Inflammatory macrophage treated with lipopolysaccharide for 4 hours (primary cell): ENCODE measurements around the gene PRSS48.
"Not testable (repeated sequence)": the region's sequence is repeated elsewhere in the genome, so short reads cannot be mapped to it uniquely, and the experiment has no call there.

ENCODE experiments used
- DNase-seq: peaks from one replicate; pipeline ENCODE4 v3.0.0-alpha.2; 2020

Gene PRSS48

DNA sequence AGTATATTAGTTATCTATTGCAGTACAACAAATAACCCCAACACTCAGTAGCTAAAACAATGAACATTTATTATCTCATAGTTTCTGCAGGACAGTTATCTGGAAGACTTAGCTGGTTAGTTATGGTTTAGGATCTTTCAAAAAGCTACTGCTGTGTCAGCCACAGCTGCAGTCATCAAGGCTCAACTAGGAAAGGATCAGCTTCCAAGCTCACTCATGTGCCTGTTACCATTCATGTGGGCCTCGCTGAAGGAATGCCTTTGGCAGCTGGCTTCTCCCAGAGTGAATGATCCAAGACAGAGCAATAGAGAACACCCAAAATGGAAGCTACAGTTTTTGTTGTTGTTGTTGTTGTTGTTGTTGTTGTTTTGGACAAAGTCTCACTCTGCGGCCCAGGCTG is 13.5 kb upstream of the PRSS48 start:
- no peak for DNase-seq

DNA sequence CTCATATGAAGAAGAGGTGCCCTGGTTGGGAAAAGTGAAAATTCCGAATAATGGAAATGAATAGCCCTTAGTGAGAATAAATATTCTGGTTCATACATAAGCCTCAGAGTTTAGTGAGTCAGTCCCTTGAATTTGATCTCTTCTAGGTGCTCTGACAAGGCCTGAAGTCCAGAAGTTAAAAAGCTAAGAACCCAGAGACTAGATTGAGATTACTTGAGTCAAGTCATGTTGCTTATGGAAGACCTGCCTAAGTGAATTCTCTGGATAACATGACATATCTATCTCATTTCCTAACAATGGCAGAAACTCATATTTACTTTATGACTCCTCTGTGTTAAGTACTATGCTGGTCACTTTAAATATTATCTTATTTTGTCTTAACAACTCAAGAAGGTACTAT is 10.5 kb upstream of the PRSS48 start:
- DNase-seq: no peak

DNA sequence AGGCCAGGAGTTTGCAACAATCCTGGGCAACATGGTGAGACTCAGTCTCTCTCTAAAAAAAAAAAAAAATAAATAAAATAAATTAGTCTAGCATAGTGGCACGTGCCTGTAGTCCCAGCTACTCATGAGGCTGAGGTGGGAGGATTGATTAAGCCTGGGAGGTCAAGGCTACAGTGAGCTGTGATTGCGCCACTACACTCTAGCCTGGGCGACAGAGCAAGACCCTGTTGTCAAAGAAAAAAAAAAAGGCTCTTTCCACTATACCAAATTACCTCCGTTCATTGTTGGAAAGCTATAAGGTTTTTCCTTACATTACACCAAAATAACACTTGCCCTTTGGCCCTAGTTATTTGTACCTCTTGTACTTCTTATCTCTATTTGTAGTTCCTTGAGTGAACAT is 9.9 kb upstream of the PRSS48 start:
- no peak for DNase-seq

DNA sequence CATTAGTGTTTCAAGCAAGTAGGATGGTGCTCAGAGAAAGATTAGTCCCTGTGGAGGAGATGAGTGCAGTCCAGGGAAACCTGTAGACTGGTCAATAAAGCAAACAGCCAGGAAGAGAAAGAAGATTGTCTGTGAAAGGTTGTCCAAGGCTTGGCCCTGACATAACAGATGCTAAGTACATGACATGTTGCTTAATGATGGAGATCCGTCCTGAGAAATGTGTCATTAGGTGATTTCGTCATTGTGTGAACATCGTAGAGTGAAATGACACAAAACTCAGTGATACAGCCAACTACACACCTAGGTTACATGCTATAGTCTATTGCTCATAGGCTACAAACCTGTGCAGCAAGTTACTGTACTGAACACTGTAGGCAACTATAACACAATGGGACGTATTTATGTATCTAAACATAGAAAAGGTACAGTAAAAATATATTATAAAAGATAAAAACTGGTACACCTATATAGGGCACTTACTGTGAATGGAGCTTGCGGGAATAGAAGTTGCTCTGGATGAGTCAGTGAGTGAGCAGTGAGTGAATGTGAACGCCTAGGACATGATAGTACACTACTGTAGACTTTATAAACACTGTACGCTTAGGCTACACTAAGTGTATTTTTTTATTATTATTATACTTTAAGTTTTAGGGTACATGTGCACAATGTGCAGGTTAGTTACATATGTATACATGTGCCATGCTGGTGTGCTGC is 9.0 kb upstream of the PRSS48 start:
- no peak for DNase-seq

DNA sequence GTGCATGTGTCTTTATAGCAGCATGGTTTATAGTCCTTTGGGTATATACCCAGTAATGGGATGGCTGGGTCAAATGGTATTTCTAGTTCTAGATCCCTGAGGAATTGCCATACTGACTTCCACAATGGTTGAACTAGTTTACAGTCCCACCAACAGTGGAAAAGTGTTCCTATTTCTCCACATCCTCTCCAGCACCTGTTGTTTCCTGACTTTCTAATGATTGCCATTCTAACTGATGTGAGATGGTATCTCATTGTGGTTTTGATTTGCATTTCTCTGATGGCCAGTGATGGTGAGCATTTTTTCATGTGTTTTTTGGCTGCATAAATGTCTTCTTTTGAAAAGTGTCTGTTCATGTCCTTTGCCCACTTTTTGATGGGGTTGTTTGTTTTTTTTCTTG is 8.1 kb upstream of the PRSS48 start:
- DNase-seq: not testable (repeated sequence)

DNA sequence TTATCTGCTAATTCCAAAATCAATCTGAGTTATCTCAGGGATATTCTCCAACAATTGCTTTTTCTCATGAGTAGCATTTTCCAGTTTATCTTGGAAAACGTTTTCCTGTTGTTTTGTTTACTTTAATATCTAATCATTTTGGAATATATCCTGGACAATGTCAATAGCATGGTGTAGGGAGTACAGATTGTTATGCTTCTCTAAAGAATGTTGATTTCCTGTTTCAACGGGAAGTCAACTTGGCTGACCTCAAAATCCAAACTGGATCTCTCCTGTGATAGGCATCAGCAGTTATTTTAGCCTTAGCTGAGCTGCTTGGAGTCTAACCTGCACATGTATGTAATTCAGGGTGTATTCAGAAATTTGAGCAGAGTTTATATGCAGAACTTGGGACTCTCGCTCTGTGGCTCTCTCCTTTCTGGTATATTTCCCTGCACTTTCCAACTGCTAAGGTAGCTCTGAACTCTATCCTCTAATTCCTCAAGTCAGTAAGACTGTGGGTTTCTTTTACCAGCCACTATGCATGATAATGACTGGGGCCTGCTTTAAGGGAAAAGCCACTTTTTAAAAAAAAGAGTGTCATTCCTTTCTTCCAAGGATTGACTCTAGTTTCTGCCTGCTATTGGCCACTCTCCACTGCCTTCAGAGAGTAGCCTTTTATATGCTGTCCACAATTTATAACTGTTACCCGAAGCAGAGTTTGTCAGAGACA is 7.7 kb downstream of the PRSS48 start:
- DNase-seq: no peak

DNA sequence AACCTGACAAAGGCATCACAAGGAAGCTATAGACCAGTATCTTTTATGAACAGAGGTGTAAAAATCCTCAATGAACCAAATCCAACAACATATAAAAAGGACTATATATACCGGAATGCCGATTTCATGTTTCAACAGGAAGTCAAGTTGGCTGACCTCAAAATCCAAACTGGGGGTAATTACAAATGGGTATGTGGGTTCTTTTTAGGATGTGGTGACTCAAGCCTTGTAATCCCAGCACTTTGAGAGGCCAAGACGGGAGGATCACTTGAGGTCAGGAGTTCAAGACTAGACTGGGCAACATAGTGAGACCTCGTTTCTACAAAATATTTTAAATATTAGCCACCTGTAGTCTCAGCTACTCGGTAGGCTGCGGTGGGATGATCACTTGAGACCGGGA is 10.4 kb downstream of the PRSS48 start:
- DNase-seq: no peak

DNA sequence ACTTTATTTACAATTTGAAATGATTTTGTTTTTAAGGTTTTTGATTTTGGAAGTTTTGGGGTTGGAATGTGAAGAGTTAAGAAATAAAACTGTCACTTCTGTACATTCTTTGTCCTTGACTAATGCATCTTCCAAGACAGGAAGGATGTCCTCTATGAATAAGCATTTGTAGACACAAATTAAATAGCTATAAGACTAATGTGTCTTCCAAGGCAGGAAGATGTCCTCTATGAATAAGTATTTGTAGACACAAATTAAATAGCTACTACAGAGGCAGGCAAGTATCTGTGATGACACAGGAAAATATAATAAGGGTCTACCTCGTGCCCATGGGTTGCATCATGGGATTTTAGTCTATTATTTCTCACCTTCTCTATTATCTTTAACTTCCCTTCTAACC is 14.5 kb downstream of the PRSS48 start:
- no peak for DNase-seq

DNA sequence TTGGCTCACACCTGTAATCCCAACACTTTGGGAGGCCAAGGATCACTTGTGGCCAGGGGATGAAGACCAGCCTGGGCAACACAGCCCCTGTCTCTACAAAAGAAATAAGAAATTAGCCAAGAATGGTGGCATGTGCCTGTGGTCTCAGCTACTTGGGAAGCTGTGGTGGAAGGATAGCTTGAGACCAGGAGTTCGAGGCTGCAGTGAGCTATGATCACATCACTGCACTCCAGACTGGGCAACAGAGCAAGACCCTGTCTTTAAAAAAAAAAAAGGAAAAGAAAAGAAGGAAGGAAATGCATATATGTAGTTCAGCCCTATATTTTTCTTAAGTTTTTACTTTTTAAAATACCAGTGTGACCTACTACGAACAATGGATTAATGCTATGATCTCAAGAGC is 15.1 kb downstream of the PRSS48 start:
- DNase-seq: no peak

DNA sequence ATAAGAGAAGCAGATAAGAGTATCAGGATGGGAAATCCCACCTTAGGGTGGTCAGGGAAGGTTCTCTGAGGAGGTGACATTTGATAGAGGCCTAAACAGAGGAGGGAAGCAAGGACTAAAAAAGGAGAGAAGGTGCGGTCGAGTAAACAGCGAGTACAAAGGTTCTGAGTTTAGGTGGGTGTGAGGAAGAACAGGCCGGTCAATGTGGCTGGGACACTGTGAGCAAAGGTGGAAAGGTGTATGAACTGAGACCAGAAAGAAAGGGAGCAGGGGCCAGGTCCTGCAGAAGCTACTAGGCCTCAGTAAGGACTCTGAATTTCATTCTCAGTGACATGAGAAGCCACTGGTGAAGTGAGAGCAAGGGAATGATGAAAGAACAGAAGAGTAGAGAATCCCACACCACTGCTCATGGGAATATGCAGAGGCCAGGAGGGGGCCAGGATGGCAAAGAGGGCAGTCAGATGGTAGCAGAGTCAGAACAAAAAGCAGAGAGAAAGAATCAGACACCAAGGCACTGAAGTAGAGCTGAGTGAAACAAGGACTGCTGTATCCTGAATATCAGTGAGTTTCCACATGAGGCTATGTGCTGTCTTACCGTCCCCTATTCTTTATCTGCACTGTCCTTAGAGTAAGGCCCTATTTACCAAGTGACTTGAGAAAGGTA is 18.0 kb downstream of the PRSS48 start:
- no peak for DNase-seq

DNA sequence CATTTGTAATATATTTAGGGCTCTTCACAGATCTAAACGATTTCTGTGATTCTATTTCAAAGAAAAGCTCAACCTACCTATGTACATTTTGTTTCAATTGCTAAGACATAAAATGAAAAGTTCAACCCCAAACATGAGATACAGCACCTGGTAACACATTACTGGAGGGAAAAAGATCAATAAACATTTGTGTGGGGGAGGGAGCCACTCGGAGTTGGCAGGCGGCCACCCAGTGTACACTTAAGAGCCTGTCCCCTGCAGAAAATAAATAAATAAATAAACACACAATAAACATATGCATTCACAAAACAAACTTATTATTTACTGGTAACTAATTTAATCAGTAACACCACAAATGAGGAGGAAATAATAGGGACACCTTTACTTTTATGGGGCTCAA is 19.3 kb downstream of the PRSS48 start:
- DNase-seq: no peak

DNA sequence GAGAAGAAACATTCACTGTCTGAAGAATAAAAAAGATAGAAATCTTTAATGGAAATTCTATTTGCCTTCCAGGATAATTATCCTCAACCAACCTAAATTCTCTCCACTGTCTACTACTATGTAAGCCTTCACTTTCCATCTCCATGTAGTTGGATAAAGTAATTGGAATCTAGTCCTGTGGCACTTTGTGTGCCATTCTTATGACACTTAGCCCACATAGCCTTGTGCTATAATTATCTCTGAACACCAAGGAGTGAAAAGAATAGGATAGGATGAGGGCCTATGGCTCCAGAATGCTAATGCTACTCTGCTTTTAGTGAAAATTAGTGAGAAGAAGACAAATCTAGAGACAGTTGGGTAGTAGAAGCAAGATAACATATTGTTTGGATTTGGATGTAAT is 20.2 kb downstream of the PRSS48 start:
- DNase-seq: no peak

DNA sequence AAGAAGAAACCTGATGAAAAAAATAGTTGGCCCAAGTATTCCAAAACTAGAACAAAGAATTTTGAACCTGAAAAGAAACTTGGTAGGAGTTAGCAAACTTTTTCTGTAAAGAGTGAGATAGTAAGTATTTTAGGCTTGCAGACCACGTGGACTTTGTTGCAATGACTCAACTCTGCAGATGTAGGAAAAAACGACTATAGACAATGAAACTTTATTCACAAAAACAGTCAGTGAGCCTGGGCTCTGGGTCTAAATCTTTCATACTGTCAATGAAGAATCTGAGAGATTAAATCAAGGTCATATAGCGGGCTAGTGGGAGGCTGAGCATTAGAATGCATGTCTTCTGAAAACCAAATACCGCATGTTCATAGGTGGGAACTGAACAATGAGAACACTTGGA is 25.5 kb downstream of the PRSS48 start:
- DNase-seq: no peak

DNA sequence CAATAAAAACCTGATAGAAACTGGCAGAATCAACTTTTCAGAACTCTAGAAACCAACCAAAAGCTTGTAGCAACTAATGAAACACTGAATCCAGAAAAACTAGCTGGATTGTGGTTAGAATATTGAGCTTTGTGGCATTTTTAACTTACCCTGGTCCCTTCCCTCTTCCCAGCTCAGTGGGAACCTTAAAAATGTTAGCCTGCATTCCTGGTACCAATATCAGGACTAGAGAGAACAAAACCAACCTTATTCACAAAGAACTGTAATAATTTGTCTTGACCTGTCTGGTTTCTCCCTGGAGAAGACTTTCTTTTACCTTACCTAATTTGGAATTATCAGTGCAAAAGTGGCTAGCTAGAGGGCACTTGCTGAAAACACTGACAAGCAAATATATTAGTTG is 27.3 kb downstream of the PRSS48 start:
- DNase-seq: no peak

DNA sequence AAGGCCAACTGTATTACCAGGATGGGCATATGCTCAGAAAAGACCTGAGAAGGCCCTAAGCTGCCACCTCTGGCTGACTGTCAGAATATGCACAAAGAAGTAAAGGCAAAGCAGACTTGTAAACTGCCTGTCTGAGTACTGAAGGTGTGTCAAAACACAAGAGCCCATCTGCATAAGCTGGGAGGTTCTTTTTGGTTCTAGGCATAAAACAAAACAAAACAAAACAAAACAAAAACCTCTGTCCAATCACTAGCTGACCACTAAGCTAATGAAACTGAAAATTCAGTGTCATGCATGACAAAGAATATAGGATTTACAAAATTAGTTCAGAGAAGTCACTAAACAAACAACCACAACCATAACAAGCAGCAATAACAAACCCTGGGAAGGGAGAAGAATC is 27.8 kb downstream of the PRSS48 start:
- no peak for DNase-seq

DNA sequence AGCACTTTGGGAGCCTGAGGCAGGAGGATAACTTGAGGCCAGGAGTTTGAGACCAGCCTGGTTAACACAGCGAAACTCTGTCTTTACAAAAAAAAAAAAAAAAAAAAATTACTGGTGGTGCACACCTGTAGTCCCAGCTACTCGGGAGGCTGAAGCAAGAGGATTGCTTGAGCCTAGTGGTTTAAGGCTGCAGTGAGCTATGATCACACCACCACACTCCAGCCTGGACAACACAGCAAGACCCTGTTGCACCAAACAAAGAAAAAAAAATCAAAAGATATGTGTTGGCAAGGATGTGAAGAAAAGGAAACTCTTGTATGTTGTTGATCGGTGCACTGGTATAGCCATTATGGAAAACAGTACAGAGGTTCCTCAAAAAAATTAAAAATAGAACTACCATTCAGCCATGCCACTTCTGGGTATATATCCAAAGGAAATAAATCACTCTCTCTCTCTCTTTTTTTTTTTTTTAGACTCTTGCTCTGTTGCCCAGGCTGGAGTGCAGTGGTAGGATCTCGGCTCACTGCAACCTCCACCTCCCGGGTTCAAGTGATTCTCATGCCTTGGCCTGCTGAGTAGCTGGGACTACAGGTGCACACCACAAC is 33.3 kb downstream of the PRSS48 start:
- DNase-seq: no peak

DNA sequence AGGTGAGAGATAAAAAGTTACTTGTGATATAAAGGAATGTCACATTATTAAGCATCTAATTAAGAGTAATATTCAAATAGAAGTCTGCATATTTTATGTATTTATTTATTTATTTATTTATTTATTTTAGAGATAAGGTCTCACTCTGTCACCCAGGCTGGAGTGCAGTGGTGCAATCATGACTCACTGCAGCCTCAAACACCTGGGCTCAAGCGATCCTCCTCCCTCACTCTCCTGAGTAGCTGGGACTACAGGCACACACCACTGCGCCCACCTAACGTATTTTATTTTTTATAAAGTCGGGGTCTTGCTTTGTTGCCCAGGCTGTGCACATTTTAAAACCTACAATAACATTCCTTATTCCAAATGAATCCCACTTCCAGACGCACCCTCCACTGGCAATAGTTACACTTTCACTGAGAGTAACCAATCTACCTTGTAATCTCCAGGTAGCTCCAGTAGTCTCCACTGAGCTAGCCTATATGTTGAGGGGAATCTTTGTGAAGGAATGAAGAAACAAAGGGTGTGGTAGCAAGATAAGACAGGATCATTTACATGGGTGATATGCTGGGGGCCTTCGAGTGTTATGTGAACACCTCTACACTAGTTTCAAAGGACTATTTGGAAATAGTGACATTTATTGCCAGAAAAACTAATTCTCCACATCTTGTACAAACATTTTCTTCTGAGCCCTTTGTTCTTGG is 36.5 kb downstream of the PRSS48 start:
- no peak for DNase-seq

DNA sequence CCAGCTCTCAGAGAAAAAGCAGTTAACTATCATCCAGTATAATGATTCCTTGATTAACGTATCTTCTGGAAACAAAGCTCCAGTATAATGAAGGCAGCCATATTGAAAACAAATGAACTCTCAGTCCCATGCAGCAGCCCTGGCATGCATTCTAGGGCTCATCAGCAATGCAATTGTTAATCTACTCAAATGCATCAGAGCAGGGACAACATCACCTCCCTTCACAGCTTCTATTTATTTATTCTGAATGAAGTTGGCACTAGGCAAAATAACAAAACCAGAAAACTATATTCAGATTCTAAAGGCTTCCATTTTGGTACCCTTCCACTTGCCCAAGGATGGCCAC is 37.0 kb downstream of the PRSS48 start:
- no peak for DNase-seq

DNA sequence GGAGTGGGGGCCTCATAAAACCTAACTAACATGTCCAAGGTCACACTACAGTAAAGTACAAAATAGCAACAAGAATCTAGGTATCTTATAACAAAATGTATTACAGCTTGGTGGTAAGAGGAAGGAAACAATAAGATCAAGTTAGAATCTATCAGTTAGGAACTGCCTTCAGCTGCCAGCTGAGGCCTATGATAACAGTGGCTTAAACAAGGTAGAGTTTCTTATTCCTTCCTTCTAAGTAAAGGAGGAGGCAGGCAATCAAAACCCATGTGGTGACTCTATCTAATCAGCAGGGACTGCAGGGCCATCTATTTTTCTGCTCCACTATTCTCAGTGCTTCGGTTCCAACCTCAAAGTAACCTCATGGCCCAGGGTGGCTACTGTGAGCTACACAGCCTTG is 37.5 kb downstream of the PRSS48 start:
- DNase-seq: no peak

DNA sequence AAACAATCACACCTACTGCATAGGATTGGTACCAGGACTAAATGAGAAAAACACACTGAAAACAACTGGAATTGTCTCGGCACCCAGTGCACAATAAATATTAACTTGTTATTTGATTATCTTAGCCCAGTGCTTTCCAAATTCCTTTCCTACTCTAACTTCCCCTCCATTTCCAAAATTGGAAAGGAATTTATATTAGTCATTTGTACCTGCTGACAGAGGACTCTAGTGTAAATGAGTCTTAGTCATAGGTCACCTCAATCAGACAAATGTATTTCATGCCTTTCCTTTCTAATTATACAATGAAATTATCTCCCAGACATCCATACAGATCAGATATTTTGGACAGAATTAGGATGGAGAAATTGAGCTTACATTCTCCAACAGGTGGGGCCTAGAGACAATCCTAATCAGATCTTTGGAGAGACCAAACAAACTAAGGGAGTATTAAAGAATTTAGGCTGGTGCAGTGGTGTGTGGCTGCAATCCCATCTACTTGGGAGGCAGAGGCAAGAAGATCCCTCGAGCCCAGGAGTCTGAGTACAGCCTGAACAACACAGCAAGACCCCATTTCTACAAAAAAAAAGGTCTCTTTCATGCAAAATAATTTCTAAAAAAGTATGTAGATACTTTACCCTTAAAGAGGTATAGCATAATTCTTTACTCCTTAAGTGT is 38.4 kb downstream of the PRSS48 start:
- no peak for DNase-seq

DNA sequence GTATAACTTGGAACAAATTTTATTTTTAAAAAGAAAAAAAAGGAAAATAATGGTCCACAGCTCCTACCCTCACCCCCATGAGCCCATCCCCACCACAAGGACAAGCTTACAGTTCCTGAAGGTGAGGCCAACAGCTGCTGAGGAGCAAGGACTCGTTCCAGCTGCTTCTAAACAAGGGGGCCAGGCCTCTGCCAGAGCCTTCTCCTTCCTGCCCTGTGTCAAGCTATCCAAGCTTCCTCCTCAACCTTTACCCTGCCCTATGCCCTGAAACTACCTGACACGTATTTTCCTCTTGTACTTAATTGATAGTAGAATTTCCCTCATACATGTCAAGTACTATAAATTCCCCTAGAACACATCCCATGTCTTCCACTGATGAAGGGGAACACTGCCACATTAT is 39.7 kb downstream of the PRSS48 start:
- no peak for DNase-seq

DNA sequence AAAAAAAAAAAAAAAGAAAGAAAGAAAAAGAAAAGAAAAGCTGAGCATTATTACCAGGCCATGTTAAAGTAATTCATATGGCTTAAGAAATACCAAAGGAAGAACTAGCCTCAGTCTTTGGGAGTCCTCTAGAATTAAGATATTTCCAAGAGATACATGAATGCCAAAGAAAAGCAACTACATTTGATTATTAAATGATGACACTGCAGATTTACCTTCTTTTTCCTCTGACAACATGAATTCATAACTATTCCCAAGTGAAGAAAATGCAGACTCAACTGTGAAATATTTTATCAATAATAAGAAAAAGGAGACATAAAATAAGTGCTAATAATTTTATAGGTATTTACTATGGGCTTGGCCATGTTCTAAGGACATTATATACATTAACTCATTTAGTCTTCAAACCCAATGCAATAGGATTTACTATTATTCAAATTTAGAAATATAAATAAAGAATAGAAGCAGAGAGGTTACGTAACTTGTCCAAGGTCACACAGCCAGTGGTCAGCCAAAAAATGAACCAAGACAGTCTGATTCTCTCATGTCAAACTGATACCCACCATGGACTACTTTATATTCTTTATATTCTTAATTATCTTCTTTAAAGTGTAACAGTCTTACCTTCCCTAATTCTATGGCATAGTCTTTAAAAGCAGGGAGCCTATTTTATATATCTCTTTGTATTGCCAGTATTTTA is 41.5 kb downstream of the PRSS48 start:
- DNase-seq: no peak
